Tibial nerve (tissue), 4 donors: Measurements from ENCODE around the gene CTNS. TPM values are rescaled to one million over a fixed set of nuclear protein-coding genes. Genes with fewer than 3 reads are reported as not detected.

Source experiments
- DNase-seq, 2 donors: peaks; one replicate each; pipeline ENCODE4 v3.0.0-alpha.2; 2019; ENCODE audit warnings: low spot score in 2 of 2
- H3K27ac ChIP-seq, 4 donors: fragments of 200-600 bp; sonication (generic) in 3 of 4; one replicate each; pipeline ENCODE4 v1.5.1; 2017 to 2019; ENCODE audit warnings: mild to moderate bottlenecking in 1 of 4
- H3K27me3 ChIP-seq, 2 donors: fragments of 200-600 bp; sonication (generic) in 1 of 2; one replicate each; pipeline versions ENCODE4 v1.5.1 to v1.6.0; 2017 to 2019
- H3K36me3 ChIP-seq, 3 donors: fragments of 200-600 bp; sonication (generic); one replicate each; pipeline ENCODE4 v1.5.1; 2018 to 2019
- H3K4me1 ChIP-seq, 4 donors: fragments of 200-600 bp; sonication (generic) in 3 of 4; one replicate each; pipeline ENCODE4 v1.5.1; 2017 to 2019
- H3K4me3 ChIP-seq, 4 donors: fragments of 200-600 bp; sonication (generic) in 3 of 4; one replicate each; pipeline ENCODE4 v1.5.1; 2017 to 2019; ENCODE audit warnings: mild to moderate bottlenecking in 1 of 4, moderate library complexity in 1 of 4
- H3K9me3 ChIP-seq, 4 donors: fragments of 200-600 bp; sonication (generic) in 3 of 4; one replicate each; pipeline ENCODE4 v1.5.1; 2017 to 2019
- CTCF ChIP-seq, 5 experiments: fragments of 200-600 bp in 3 of 5; fragments of 450-650 bp in 2 of 5; sonication (generic) in 3 of 5; IDR thresholded peaks; one replicate each; pipeline ENCODE4 v1.5.1; 2016 to 2019; ENCODE audit warnings: antibody characterized with exemption in 5 of 5, mild to moderate bottlenecking in 3 of 5, moderate library complexity in 2 of 5
- EP300 ChIP-seq, 2 donors: sonication (generic); formaldehyde crosslinking; IDR thresholded peaks; one replicate each; pipeline ENCODE4 v1.6.1; 2017; ENCODE audit warnings: antibody characterized with exemption in 2 of 2, mild to moderate bottlenecking in 1 of 2
- POLR2A ChIP-seq, 2 donors: fragments of 450-650 bp; IDR thresholded peaks; one replicate each; pipeline ENCODE4 v1.6.1; 2017; ENCODE audit warnings: antibody characterized with exemption in 2 of 2, mild to moderate bottlenecking in 2 of 2, moderate library complexity in 2 of 2
- WGBS, 2 donors: methylation state at CpG; one replicate each; pipeline ENCODE4 v1.1.5; 2018; 5-methylcytosine and 5-hydroxymethylcytosine counted together
- total RNA-seq, 4 donors: library from RNA; depleted of rRNA; stranded (reverse); fragments of >200 nt; gene quantifications; one replicate each; pipeline ENCODE4 v1.1.0, GENCODE V29; 2016

The CTNS gene
- total RNA-seq, 4 donors from 2014 or later, result 42.9 to 62.1 (median 50.6) TPM

GRCh38 chr17:3683054-3683511 lies 46.5 kb downstream of the CTNS start:
- DNase-seq, result no peak
- H3K4me3 ChIP-seq, result no peak overlapping the region
- H3K36me3 ChIP-seq, result no peaks in the 10 kb centered on the region
- WGBS, 2 donors, result 33 to 39% methylated on average over 10 of the region's 10 CpGs
- H3K9me3 ChIP-seq, result no peaks in the 10 kb centered on the region
- peak; percentile 64 to 91 (median 77) for TF ChIP-seq CTCF (IDR thresholded peaks at IDR 0.05)
- TF ChIP-seq EP300 (IDR thresholded peaks at IDR 0.05), result no peak
- no peak for TF ChIP-seq POLR2A (IDR thresholded peaks at IDR 0.05)
- H3K4me1 ChIP-seq, result peaks cover 0 to 11% (median 0%) of the 10 kb centered on the region in 4 donors
- peaks cover 0 to 33% of the 10 kb centered on the region in 2 donors for H3K27me3 ChIP-seq
- H3K27ac ChIP-seq, result no peak overlapping the region

DNA sequence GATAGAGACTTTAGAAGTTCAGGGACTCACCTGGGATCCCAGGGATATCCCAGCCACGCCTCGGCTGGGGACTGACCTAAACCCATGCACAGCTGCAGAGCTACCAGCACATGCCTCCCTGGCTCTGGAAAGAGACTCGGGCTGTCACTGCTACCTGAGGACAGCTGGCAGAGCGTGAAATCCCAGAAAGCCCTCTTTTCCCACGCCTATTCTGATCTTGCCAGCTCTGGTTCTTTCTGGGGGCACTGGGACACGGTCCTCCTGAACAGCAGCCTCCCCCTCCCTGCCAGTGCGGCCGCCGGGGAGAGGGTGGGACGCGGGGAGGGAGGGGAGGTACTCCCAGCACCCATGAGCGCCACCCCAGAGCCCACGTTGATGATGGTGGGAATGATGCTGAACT lies 48.6 kb downstream of the CTNS start:
- no peaks in the 10 kb centered on the region for H3K9me3 ChIP-seq
- H3K4me3 ChIP-seq, result no peak overlapping the region
- H3K27me3 ChIP-seq, result peaks cover 0 to 47% of the 10 kb centered on the region in 2 donors
- no peak overlapping the region for H3K27ac ChIP-seq
- DNase-seq, result no peak
- TF ChIP-seq POLR2A (IDR thresholded peaks at IDR 0.05) (no peak), EP300 (IDR thresholded peaks at IDR 0.05) (no peak), CTCF (IDR thresholded peaks at IDR 0.05) (no peak)
- WGBS, 2 donors, result 16 to 29% methylated on average over 10 to 11 of the region's 13 CpGs
- no peaks in the 10 kb centered on the region for H3K36me3 ChIP-seq
- H3K4me1 ChIP-seq, result peaks cover 0 to 14% (median 0%) of the 10 kb centered on the region in 4 donors

- H3K9me3 ChIP-seq, result no peaks in the 10 kb centered on the region
- H3K27me3 ChIP-seq, result peaks cover 0 to 61% of the 10 kb centered on the region in 2 donors
- peaks cover 0 to 10% (median 0%) of the 10 kb centered on the region in 4 donors for H3K4me1 ChIP-seq
- TF ChIP-seq EP300 (IDR thresholded peaks at IDR 0.05) (no peak), CTCF (IDR thresholded peaks at IDR 0.05) (no peak), POLR2A (IDR thresholded peaks at IDR 0.05) (no peak)
- no peak overlapping the region for H3K4me3 ChIP-seq
- no peak overlapping the region for H3K27ac ChIP-seq
- whole genome bisulfite sequencing, 2 donors, result 28 to 47% methylated on average over 13 to 15 of the region's 19 CpGs
- H3K36me3 ChIP-seq, result no peaks in the 10 kb centered on the region
- no peak for DNase-seq
Observed at GRCh38 chr17:3688027-3688553, 51.5 kb downstream of the CTNS start.

GRCh38 chr17:3688852-3689261 lies 52.3 kb downstream of the CTNS start:
- no peaks in the 10 kb centered on the region for H3K9me3 ChIP-seq
- no peaks in the 10 kb centered on the region for H3K36me3 ChIP-seq
- no peak for DNase-seq
- WGBS, 2 donors, result 33 to 82% methylated on average over 1 to 5 of the region's 14 CpGs
- H3K27me3 ChIP-seq, result peaks cover 0 to 66% of the 10 kb centered on the region in 2 donors
- peaks cover 0 to 10% (median 0%) of the 10 kb centered on the region in 4 donors for H3K4me1 ChIP-seq
- no peak overlapping the region for H3K4me3 ChIP-seq
- no peak for TF ChIP-seq POLR2A (IDR thresholded peaks at IDR 0.05)
- TF ChIP-seq CTCF (IDR thresholded peaks at IDR 0.05), result no peak
- TF ChIP-seq EP300 (IDR thresholded peaks at IDR 0.05), result no peak
- H3K27ac ChIP-seq, result no peak overlapping the region

- peaks cover 0 to 66% of the 10 kb centered on the region in 2 donors for H3K27me3 ChIP-seq
- WGBS, 2 donors, result 83 to 85% methylated on average over 36 to 38 of the region's 44 CpGs
Observed at GRCh38 chr17:3689262-3690093, 52.9 kb downstream of the CTNS start.

More at GRCh38 chr17:3689262-3690093, 52.9 kb downstream of the CTNS start:
- Histone ChIP-seq H3K36me3 (no peaks in the 10 kb centered on the region), H3K4me3 (no peak overlapping the region), H3K9me3 (no peaks in the 10 kb centered on the region), H3K27ac (no peak overlapping the region), H3K4me1 (peaks cover 0 to 10% (median 0%) of the 10 kb centered on the region in 4 donors)
- DNase-seq, result no peak
- TF ChIP-seq POLR2A (IDR thresholded peaks at IDR 0.05) (no peak), CTCF (IDR thresholded peaks at IDR 0.05) (no peak), EP300 (IDR thresholded peaks at IDR 0.05) (no peak)
